PFSK-1 (cell line): ENCODE results near the gene GAP43.

ENCODE experiments used
- POLR2AphosphoS5 ChIP-seq: IDR thresholded peaks from 2 replicates; pipeline ENCODE4 v1.6.1; 2012; ENCODE audit warnings: low read depth, mild to moderate bottlenecking, control low read depth, low read length, moderate library complexity
- SIN3A ChIP-seq: IDR thresholded peaks from 2 replicates; pipeline ENCODE4 v1.6.1; 2012; ENCODE audit warnings: mild to moderate bottlenecking, low read length, moderate library complexity, borderline replicate concordance; ENCODE audit not compliant: insufficient read depth
- TAF1 ChIP-seq: IDR thresholded peaks from 2 replicates; pipeline ENCODE4 v1.6.1; 2012; ENCODE audit warnings: low read length, control low read depth, borderline replicate concordance; ENCODE audit not compliant: insufficient read depth
- TF ChIP-seq, protein P1 (sequence below), 2 experiments: IDR thresholded peaks; 2 replicates each; pipeline versions ENCODE4 v1.6.1 to v1.8.0; 2011 to 2012; ENCODE audit warnings: low read depth in 2 of 2, low read length in 2 of 2, control low read depth in 1 of 2, inconsistent platforms in 1 of 2, mild to moderate bottlenecking in 1 of 2, moderate library complexity in 1 of 2; ENCODE audit not compliant: insufficient read depth in 1 of 2

DNA sequence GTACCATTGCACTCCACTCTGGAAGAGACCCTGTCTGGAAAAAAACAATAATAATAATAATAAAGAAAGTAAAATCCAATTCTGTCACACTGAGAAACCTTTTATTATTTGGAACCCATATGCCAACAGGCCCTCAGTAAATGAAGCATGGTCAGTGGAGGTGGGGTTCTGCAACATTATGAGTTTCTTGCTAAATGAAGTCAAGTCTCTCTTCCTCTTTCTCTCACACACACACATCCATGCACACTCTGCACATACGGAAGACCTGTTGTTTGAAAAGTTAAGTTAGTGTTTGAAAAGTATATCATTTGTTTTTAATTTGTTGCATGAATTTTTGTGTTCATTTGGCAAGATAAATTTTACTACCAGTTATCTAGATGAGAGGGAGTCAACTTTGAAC is 27.8 kb downstream of the GAP43 start:
- no peak for TF ChIP-seq POLR2AphosphoS5
- TF ChIP-seq, protein P1, sequence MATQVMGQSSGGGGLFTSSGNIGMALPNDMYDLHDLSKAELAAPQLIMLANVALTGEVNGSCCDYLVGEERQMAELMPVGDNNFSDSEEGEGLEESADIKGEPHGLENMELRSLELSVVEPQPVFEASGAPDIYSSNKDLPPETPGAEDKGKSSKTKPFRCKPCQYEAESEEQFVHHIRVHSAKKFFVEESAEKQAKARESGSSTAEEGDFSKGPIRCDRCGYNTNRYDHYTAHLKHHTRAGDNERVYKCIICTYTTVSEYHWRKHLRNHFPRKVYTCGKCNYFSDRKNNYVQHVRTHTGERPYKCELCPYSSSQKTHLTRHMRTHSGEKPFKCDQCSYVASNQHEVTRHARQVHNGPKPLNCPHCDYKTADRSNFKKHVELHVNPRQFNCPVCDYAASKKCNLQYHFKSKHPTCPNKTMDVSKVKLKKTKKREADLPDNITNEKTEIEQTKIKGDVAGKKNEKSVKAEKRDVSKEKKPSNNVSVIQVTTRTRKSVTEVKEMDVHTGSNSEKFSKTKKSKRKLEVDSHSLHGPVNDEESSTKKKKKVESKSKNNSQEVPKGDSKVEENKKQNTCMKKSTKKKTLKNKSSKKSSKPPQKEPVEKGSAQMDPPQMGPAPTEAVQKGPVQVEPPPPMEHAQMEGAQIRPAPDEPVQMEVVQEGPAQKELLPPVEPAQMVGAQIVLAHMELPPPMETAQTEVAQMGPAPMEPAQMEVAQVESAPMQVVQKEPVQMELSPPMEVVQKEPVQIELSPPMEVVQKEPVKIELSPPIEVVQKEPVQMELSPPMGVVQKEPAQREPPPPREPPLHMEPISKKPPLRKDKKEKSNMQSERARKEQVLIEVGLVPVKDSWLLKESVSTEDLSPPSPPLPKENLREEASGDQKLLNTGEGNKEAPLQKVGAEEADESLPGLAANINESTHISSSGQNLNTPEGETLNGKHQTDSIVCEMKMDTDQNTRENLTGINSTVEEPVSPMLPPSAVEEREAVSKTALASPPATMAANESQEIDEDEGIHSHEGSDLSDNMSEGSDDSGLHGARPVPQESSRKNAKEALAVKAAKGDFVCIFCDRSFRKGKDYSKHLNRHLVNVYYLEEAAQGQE (IDR thresholded peaks at IDR 0.05; ENCODE audit: insufficient read depth in 1 of 2, low read depth in 2 of 2, low read length in 2 of 2): no peak
- no peak for TF ChIP-seq TAF1
- no peak for TF ChIP-seq SIN3A
